ENCODE measurements around the gene METTL2B. TPM values are rescaled to one million over a fixed set of nuclear protein-coding genes. Genes with fewer than 3 reads are reported as not detected.
"Not testable (repeated sequence)": the region's sequence is repeated elsewhere in the genome, so short reads cannot be mapped to it uniquely, and the experiment has no call there.

METTL2B gene
- total RNA-seq, 1 experiment from 2014 or later, result 39.5 TPM

- not testable (repeated sequence) for H3K4me3 ChIP-seq (ENCODE audit: insufficient read depth, low read depth, low read length); H3K27me3 ChIP-seq (ENCODE audit: control insufficient read depth, insufficient read depth, low read length); DNase-seq; H3K36me3 ChIP-seq (replicated peaks; ENCODE audit: control insufficient read depth, insufficient read depth, low read length)
Observed at GRCh38 chr7:128529191-128529590, 52.6 kb downstream of the METTL2B start.

- H3K27me3 ChIP-seq (ENCODE audit: control insufficient read depth, insufficient read depth, low read length); H3K36me3 ChIP-seq (replicated peaks; ENCODE audit: control insufficient read depth, insufficient read depth, low read length): not testable (repeated sequence)
- DNase-seq, result peak; percentile 69
- peak overlapping the region; percentile 50 for H3K4me3 ChIP-seq (ENCODE audit: insufficient read depth, low read depth, low read length)
Observed at GRCh38 chr7:128530121-128530854, 53.7 kb downstream of the METTL2B start.

GRCh38 chr7:128530855-128531104, 54.2 kb downstream of the METTL2B start:
- Histone ChIP-seq H3K4me3 (ENCODE audit: insufficient read depth, low read depth, low read length) (peak overlapping the region; percentile 50), H3K36me3 (replicated peaks; ENCODE audit: control insufficient read depth, insufficient read depth, low read length) (no peaks in the 10 kb centered on the region), H3K27me3 (ENCODE audit: control insufficient read depth, insufficient read depth, low read length) (no peaks in the 10 kb centered on the region)
- no peak for DNase-seq

- not testable (repeated sequence) for H3K36me3 ChIP-seq (replicated peaks; ENCODE audit: control insufficient read depth, insufficient read depth, low read length); H3K27me3 ChIP-seq (ENCODE audit: control insufficient read depth, insufficient read depth, low read length)
- peak; percentile 98 for DNase-seq
- peak overlapping the region; percentile 61 for H3K4me3 ChIP-seq (ENCODE audit: insufficient read depth, low read depth, low read length)
Observed at GRCh38 chr7:128531105-128531954, 54.8 kb downstream of the METTL2B start.

GRCh38 chr7:128531955-128532478, 55.5 kb downstream of the METTL2B start:
- peak; percentile 44 for DNase-seq
- H3K36me3 ChIP-seq (replicated peaks; ENCODE audit: control insufficient read depth, insufficient read depth, low read length); H3K27me3 ChIP-seq (ENCODE audit: control insufficient read depth, insufficient read depth, low read length): not testable (repeated sequence)
- peak overlapping the region; percentile 61 for H3K4me3 ChIP-seq (ENCODE audit: insufficient read depth, low read depth, low read length)

- not testable (repeated sequence) for H3K27me3 ChIP-seq (ENCODE audit: control insufficient read depth, insufficient read depth, low read length); DNase-seq; H3K36me3 ChIP-seq (replicated peaks; ENCODE audit: control insufficient read depth, insufficient read depth, low read length)
- H3K4me3 ChIP-seq (ENCODE audit: insufficient read depth, low read depth, low read length), result peak overlapping the region; percentile 20; the same call in 1 of the 2 replicates
Observed at GRCh38 chr7:128532956-128533355, 56.4 kb downstream of the METTL2B start.

- H3K4me3 ChIP-seq (ENCODE audit: insufficient read depth, low read depth, low read length); H3K36me3 ChIP-seq (replicated peaks; ENCODE audit: control insufficient read depth, insufficient read depth, low read length); DNase-seq; H3K27me3 ChIP-seq (ENCODE audit: control insufficient read depth, insufficient read depth, low read length): not testable (repeated sequence)
Observed at GRCh38 chr7:128537410-128537809, 60.9 kb downstream of the METTL2B start.

- H3K27me3 ChIP-seq (ENCODE audit: control insufficient read depth, insufficient read depth, low read length), result not testable (repeated sequence)
Observed at GRCh38 chr7:128542530-128542929, 66.0 kb downstream of the METTL2B start.

GRCh38 chr7:128543300-128543699, 66.8 kb downstream of the METTL2B start:
- H3K4me3 ChIP-seq (ENCODE audit: insufficient read depth, low read depth, low read length); H3K36me3 ChIP-seq (replicated peaks; ENCODE audit: control insufficient read depth, insufficient read depth, low read length); DNase-seq; H3K27me3 ChIP-seq (ENCODE audit: control insufficient read depth, insufficient read depth, low read length): not testable (repeated sequence)

More at GRCh38 chr7:128542530-128542929, 66.0 kb downstream of the METTL2B start:
- DNase-seq; H3K36me3 ChIP-seq (replicated peaks; ENCODE audit: control insufficient read depth, insufficient read depth, low read length); H3K4me3 ChIP-seq (ENCODE audit: insufficient read depth, low read depth, low read length): not testable (repeated sequence)

GRCh38 chr7:128546319-128546851, 69.8 kb downstream of the METTL2B start:
- not testable (repeated sequence) for DNase-seq; H3K27me3 ChIP-seq (ENCODE audit: control insufficient read depth, insufficient read depth, low read length); H3K4me3 ChIP-seq (ENCODE audit: insufficient read depth, low read depth, low read length); H3K36me3 ChIP-seq (replicated peaks; ENCODE audit: control insufficient read depth, insufficient read depth, low read length)

- DNase-seq, result no peak
- Histone ChIP-seq H3K27me3 (ENCODE audit: control insufficient read depth, insufficient read depth, low read length) (no peaks in the 10 kb centered on the region), H3K36me3 (replicated peaks; ENCODE audit: control insufficient read depth, insufficient read depth, low read length) (no peaks in the 10 kb centered on the region; the same call in 1 of the 2 replicates), H3K4me3 (ENCODE audit: insufficient read depth, low read depth, low read length) (no peak overlapping the region)
Observed at GRCh38 chr7:128550920-128551319, 74.4 kb downstream of the METTL2B start.

GRCh38 chr7:128554394-128554793, 77.8 kb downstream of the METTL2B start:
- DNase-seq, result not testable (repeated sequence)

More at GRCh38 chr7:128554394-128554793, 77.8 kb downstream of the METTL2B start:
- not testable (repeated sequence) for H3K36me3 ChIP-seq (replicated peaks; ENCODE audit: control insufficient read depth, insufficient read depth, low read length); H3K4me3 ChIP-seq (ENCODE audit: insufficient read depth, low read depth, low read length); H3K27me3 ChIP-seq (ENCODE audit: control insufficient read depth, insufficient read depth, low read length)
